Esophagus muscularis mucosa (tissue), 3 donors: ENCODE measurements around the gene INPP5A.

Experiments used
- CTCF ChIP-seq, 3 experiments: fragments of 200-600 bp in 2 of 3; fragments of 450-650 bp in 1 of 3; sonication (generic) in 2 of 3; IDR thresholded peaks; one replicate each; pipeline ENCODE4 v1.5.1; 2017 to 2019; ENCODE audit warnings: antibody characterized with exemption in 3 of 3, mild to moderate bottlenecking in 2 of 3, moderate library complexity in 1 of 3
- POLR2A ChIP-seq: fragments of 450-650 bp; IDR thresholded peaks from one replicate; pipeline ENCODE4 v1.6.1; 2017; ENCODE audit warnings: antibody characterized with exemption, moderate library complexity, mild to moderate bottlenecking, low read depth

- TF ChIP-seq CTCF (IDR thresholded peaks at IDR 0.05): no peak
- no peak for TF ChIP-seq POLR2A
These were observed 221.3 kb downstream of the INPP5A start for GRCh38 chr10:132758865-132759264.
